ENCODE measurements around the gene FRRS1L. TPM values are rescaled to one million over a fixed set of nuclear protein-coding genes. Genes with fewer than 3 reads are reported as not detected.

Gene FRRS1L, protein sequence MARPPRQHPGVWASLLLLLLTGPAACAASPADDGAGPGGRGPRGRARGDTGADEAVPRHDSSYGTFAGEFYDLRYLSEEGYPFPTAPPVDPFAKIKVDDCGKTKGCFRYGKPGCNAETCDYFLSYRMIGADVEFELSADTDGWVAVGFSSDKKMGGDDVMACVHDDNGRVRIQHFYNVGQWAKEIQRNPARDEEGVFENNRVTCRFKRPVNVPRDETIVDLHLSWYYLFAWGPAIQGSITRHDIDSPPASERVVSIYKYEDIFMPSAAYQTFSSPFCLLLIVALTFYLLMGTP
- under 0.01 TPM in 1 of 2 replicates, not detected in the other for total RNA-seq

DNA sequence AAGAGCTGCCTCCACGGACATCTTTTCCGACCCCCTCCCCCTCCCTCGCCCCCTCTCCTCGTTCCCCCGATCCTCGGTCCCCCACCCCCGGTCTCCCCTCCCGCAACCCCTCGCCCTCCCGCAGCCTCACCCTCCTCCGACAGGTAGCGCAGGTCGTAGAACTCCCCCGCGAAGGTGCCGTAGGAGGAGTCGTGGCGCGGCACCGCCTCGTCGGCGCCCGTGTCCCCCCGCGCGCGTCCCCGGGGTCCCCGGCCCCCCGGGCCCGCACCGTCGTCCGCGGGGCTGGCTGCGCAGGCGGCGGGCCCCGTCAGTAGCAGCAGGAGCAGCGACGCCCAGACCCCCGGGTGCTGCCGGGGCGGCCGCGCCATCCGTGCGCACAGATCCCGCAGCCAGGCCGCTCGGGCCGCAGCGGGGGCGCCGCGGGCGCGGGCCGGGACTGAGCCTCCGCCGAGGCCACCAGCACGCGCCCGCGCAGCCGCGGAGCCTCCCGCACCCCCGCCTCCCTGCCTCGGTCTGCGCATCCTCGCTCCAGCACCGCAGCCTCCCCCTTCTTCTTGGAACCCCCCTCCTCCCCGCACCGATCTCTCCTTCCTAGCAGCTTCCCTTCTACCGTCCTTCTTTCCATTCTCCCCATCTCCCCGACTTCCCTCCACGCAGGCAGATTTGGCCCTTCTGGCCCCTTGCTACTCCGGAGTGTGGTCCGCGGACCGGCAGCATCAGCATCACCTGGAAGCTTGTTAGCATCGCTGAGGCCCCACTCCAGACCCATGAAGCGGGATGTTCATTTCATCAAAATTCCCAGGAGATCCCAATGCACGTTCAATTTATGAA is at the start of gene FRRS1L:
TSS of gene FRRS1L (minus strand) at position 479 of the 831 bp plus-strand sequence. CDS start at position 368, 111 bp downstream.
- H3K36me3 ChIP-seq (ENCODE audit: control insufficient read depth, insufficient read depth, low read length): no peaks in the 10 kb centered on the region
- TF ChIP-seq, protein P1, sequence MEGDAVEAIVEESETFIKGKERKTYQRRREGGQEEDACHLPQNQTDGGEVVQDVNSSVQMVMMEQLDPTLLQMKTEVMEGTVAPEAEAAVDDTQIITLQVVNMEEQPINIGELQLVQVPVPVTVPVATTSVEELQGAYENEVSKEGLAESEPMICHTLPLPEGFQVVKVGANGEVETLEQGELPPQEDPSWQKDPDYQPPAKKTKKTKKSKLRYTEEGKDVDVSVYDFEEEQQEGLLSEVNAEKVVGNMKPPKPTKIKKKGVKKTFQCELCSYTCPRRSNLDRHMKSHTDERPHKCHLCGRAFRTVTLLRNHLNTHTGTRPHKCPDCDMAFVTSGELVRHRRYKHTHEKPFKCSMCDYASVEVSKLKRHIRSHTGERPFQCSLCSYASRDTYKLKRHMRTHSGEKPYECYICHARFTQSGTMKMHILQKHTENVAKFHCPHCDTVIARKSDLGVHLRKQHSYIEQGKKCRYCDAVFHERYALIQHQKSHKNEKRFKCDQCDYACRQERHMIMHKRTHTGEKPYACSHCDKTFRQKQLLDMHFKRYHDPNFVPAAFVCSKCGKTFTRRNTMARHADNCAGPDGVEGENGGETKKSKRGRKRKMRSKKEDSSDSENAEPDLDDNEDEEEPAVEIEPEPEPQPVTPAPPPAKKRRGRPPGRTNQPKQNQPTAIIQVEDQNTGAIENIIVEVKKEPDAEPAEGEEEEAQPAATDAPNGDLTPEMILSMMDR (IDR thresholded peaks at IDR 0.05; ENCODE audit: insufficient read depth, low read length, severe bottlenecking): no peak
- FAIRE-seq (no peak), DNase-seq (ENCODE audit: low read depth) (no peak)
- H3K4me3 ChIP-seq (ENCODE audit: low read depth, low read length): peak within 1 kb of the TSS; percentile 22
- H3K27me3 ChIP-seq (ENCODE audit: control insufficient read depth, insufficient read depth, low read length): peaks cover 17% of the 10 kb centered on the region

- FAIRE-seq (no peak), DNase-seq (ENCODE audit: low read depth) (no peak)
- no peaks in the 10 kb centered on the region for H3K36me3 ChIP-seq (ENCODE audit: control insufficient read depth, insufficient read depth, low read length)
- TF ChIP-seq, protein P1 (IDR thresholded peaks at IDR 0.05; ENCODE audit: insufficient read depth, low read length, severe bottlenecking): no peak
- no peak overlapping the region for H3K4me3 ChIP-seq (ENCODE audit: low read depth, low read length)
- H3K27me3 ChIP-seq (ENCODE audit: control insufficient read depth, insufficient read depth, low read length): no peaks in the 10 kb centered on the region
Observed at GRCh38 chr9:109214414-109214813, 47.4 kb upstream of the FRRS1L start.

GRCh38 chr9:109213285-109214121 is 46.5 kb upstream of the FRRS1L start:
- DNase-seq (ENCODE audit: low read depth): no peak
- no peaks in the 10 kb centered on the region for H3K27me3 ChIP-seq (ENCODE audit: control insufficient read depth, insufficient read depth, low read length)
- TF ChIP-seq, protein P1 (IDR thresholded peaks at IDR 0.05; ENCODE audit: insufficient read depth, low read length, severe bottlenecking): no peak
- H3K4me3 ChIP-seq (ENCODE audit: low read depth, low read length): no peak overlapping the region
- peak; percentile 62 for FAIRE-seq
- H3K36me3 ChIP-seq (ENCODE audit: control insufficient read depth, insufficient read depth, low read length): no peaks in the 10 kb centered on the region

DNA sequence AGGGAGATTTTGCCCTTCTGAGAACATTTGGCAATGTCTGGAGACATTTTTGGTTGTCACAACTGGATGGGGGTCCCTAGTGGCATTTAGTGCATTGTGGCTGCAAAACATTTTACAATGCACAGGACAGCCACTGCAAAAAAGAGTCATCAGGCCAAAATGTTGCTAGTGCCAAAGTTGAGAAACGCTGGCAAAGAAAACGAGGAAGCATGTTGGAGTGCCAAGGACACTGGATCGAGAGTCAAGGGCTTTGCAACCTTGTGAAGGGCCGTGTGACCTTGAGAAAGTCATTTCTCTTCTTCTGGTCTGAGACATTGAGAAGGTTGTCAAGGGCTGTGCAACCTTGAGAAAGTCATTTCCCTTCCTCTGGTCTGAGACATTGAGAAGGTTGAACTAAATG is 45.7 kb upstream of the FRRS1L start:
- FAIRE-seq: peak; percentile 23

GRCh38 chr9:109206670-109207069 is 39.6 kb upstream of the FRRS1L start:
- peak; percentile 34 for DNase-seq (ENCODE audit: low read depth)
- no peaks in the 10 kb centered on the region for H3K27me3 ChIP-seq (ENCODE audit: control insufficient read depth, insufficient read depth, low read length)
- FAIRE-seq: no peak
- TF ChIP-seq, protein P1 (IDR thresholded peaks at IDR 0.05; ENCODE audit: insufficient read depth, low read length, severe bottlenecking): peak; percentile 44
- H3K36me3 ChIP-seq (ENCODE audit: control insufficient read depth, insufficient read depth, low read length): no peaks in the 10 kb centered on the region
- no peak overlapping the region for H3K4me3 ChIP-seq (ENCODE audit: low read depth, low read length)

More for the DNA sequence above, 45.7 kb upstream of the FRRS1L start:
- Histone ChIP-seq H3K4me3 (ENCODE audit: low read depth, low read length) (no peak overlapping the region), H3K27me3 (ENCODE audit: control insufficient read depth, insufficient read depth, low read length) (no peaks in the 10 kb centered on the region), H3K36me3 (ENCODE audit: control insufficient read depth, insufficient read depth, low read length) (no peaks in the 10 kb centered on the region)
- no peak for DNase-seq (ENCODE audit: low read depth)
- TF ChIP-seq, protein P1 (IDR thresholded peaks at IDR 0.05; ENCODE audit: insufficient read depth, low read length, severe bottlenecking): no peak

Data from bronchial epithelial cell (primary cell).